Neural progenitor cell (in vitro differentiated cells): ENCODE data around the gene CXCR5. TPM values are rescaled to one million over a fixed set of nuclear protein-coding genes. Genes with fewer than 3 reads are reported as not detected.

Experiments used
- DNase-seq: peaks from one replicate; pipeline ENCODE4 v3.0.0-alpha.2; 2016; ENCODE audit warnings: low spot score
- H2AFZ ChIP-seq: fragments of 200-600 bp; sonication (generic); replicated peaks from 2 replicates; pipeline ENCODE4 v1.6.1; 2016; ENCODE audit warnings: antibody characterized with exemption
- H3F3A ChIP-seq: fragments of 200-600 bp; sonication (generic); 2 replicates; pipeline ENCODE4 v1.6.1; 2016; ENCODE audit warnings: antibody characterized with exemption, low read depth
- H3K27ac ChIP-seq: fragments of 200-600 bp; sonication (generic); 2 replicates; pipeline ENCODE4 v1.5.1; 2016; ENCODE audit warnings: mild to moderate bottlenecking
- H3K27me3 ChIP-seq: fragments of 200-600 bp; sonication (generic); 2 replicates; pipeline ENCODE4 v1.6.1; 2016; ENCODE audit warnings: mild to moderate bottlenecking, moderate library complexity
- H3K36me3 ChIP-seq: fragments of 200-600 bp; sonication (generic); 2 replicates; pipeline ENCODE4 v1.5.1; 2016
- H3K4me1 ChIP-seq: fragments of 200-600 bp; sonication (generic); 2 replicates; pipeline ENCODE4 v1.6.1; 2016; ENCODE audit warnings: mixed run types
- H3K4me2 ChIP-seq: fragments of 200-600 bp; sonication (generic); 2 replicates; pipeline ENCODE4 v1.6.1; 2016
- H3K4me3 ChIP-seq: fragments of 200-600 bp; sonication (generic); 2 replicates; pipeline ENCODE4 v1.5.1; 2016
- H3K79me2 ChIP-seq: fragments of 200-600 bp; sonication (generic); 2 replicates; pipeline ENCODE4 v1.6.1; 2016; ENCODE audit warnings: low read depth
- H3K9ac ChIP-seq: fragments of 200-600 bp; sonication (generic); 2 replicates; pipeline ENCODE4 v1.6.1; 2016
- H3K9me3 ChIP-seq: fragments of 200-600 bp; sonication (generic); 2 replicates; pipeline ENCODE4 v1.5.1; 2016; ENCODE audit warnings: low read depth
- H4K20me1 ChIP-seq: fragments of 200-600 bp; sonication (generic); 2 replicates; pipeline ENCODE4 v1.6.1; 2016; ENCODE audit warnings: low read depth
- H3K27ac Mint-ChIP-seq: 3 replicates; pipeline ENCODE4 v1.8.0; 2021; ENCODE audit warnings: mixed read lengths
- H3K27me3 Mint-ChIP-seq: 2 replicates; pipeline ENCODE4 v1.8.0; 2022; ENCODE audit warnings: low read depth, mild to moderate bottlenecking, inconsistent platforms, moderate library complexity, mixed read lengths; ENCODE audit not compliant: insufficient read depth
- H3K36me3 Mint-ChIP-seq: 3 replicates; pipeline ENCODE4 v1.8.0; 2021; ENCODE audit warnings: mixed read lengths
- H3K4me1 Mint-ChIP-seq: 3 replicates; pipeline ENCODE4 v1.8.0; 2021; ENCODE audit warnings: mixed read lengths
- H3K4me3 Mint-ChIP-seq: 3 replicates; pipeline ENCODE4 v1.8.0; 2021; ENCODE audit warnings: mild to moderate bottlenecking, moderate library complexity, mixed read lengths
- H3K9me3 Mint-ChIP-seq: 3 replicates; pipeline ENCODE4 v1.8.0; 2020; ENCODE audit warnings: mixed read lengths
- EZH2 ChIP-seq: fragments of 200-600 bp; sonication (generic); IDR thresholded peaks from 2 replicates; pipeline ENCODE4 v1.6.1; 2017; ENCODE audit warnings: antibody characterized with exemption, mild to moderate bottlenecking, moderate library complexity
- EZH2phosphoT487 ChIP-seq: fragments of 200-600 bp; sonication (generic); IDR thresholded peaks from 2 replicates; pipeline ENCODE4 v1.6.1; 2017; ENCODE audit warnings: antibody characterized with exemption
- total RNA-seq: library from RNA; depleted of rRNA; stranded (reverse); fragments of >200 nt; gene quantifications from 2 replicates; pipeline ENCODE4 v1.2.3, GENCODE V29; 2015; ENCODE audit warnings: low replicate concordance
- TF ChIP-seq, protein P1 (sequence below): fragments of 200-600 bp; sonication (generic); IDR thresholded peaks from 2 replicates; pipeline ENCODE4 v1.5.1; 2017; ENCODE audit warnings: antibody characterized with exemption, mild to moderate bottlenecking

The CXCR5 gene
- total RNA-seq, 1 donor from 2014 or later = not detected

DNA sequence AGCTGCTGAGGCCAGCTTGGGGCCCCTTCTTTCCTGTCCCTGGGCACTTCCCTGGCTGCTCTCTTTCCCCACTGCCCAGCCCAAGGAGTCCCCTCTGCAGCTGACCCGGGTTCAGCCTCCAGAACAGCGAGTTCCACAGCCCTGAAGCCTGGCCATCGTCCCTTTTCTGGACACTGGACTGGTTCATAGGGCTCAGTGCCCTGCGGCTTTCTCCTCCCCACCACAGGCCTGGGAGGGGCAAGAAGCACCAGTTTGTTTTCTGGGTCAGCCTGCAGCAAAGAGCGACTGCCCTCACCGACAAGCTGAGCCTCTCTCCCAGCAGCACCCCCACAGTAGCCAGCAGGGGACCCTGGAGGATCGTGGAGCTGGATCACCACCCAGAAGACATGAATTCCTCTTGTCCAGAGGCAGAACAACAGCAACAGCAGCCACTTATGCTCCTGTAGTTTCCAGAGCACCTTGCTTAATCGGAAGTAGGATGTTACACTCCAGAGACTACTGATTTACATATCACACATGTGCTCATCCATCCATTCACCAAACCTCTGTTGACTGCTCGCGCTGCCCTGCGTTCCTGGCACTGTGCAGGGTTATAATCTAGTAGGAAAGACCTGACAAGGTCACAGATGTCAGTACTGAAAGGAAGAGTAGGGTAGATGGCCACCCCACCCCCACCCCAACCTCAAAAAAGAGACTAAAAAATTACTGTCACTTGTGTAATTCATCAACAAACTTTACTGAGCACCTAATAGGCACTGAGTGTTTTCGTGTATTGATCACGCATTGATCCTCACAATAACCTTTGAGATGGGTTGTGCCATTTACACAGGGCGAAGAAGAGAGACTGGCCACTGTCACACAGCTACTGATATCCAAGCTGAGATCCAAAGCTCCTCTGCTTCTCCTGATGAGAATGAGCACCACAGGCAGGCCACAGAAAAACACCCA lies 13.0 kb upstream of the CXCR5 start:
- H3K36me3 ChIP-seq = no peaks in the 10 kb centered on the region
- H2AFZ ChIP-seq = peak overlapping the region; percentile 98
- Mint-ChIP-seq H3K27ac (peak overlapping the region; percentile 91), H3K9me3 (no peaks in the 10 kb centered on the region), H3K4me1 (peaks cover 21% of the 10 kb centered on the region), H3K36me3 (no peaks in the 10 kb centered on the region), H3K27me3 (no peaks in the 10 kb centered on the region), H3K4me3 (peak overlapping the region; percentile 58)
- TF ChIP-seq, protein P1, sequence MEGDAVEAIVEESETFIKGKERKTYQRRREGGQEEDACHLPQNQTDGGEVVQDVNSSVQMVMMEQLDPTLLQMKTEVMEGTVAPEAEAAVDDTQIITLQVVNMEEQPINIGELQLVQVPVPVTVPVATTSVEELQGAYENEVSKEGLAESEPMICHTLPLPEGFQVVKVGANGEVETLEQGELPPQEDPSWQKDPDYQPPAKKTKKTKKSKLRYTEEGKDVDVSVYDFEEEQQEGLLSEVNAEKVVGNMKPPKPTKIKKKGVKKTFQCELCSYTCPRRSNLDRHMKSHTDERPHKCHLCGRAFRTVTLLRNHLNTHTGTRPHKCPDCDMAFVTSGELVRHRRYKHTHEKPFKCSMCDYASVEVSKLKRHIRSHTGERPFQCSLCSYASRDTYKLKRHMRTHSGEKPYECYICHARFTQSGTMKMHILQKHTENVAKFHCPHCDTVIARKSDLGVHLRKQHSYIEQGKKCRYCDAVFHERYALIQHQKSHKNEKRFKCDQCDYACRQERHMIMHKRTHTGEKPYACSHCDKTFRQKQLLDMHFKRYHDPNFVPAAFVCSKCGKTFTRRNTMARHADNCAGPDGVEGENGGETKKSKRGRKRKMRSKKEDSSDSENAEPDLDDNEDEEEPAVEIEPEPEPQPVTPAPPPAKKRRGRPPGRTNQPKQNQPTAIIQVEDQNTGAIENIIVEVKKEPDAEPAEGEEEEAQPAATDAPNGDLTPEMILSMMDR = no peak
- TF ChIP-seq EZH2 (no peak), EZH2phosphoT487 (no peak)
- H3K79me2 ChIP-seq = no peaks in the 10 kb centered on the region
- DNase-seq = peak; percentile 25
- H3K27me3 ChIP-seq = no peaks in the 10 kb centered on the region
- peaks cover 14% of the 10 kb centered on the region for H3F3A ChIP-seq
- peaks cover 15% of the 10 kb centered on the region for H3K4me1 ChIP-seq
- peak overlapping the region; percentile 22 for H3K9ac ChIP-seq
- no peaks in the 10 kb centered on the region for H4K20me1 ChIP-seq
- H3K4me3 ChIP-seq = no peak overlapping the region
- H3K27ac ChIP-seq = no peak overlapping the region
- no peaks in the 10 kb centered on the region for H3K9me3 ChIP-seq
- H3K4me2 ChIP-seq = peak overlapping the region; percentile 51

DNA sequence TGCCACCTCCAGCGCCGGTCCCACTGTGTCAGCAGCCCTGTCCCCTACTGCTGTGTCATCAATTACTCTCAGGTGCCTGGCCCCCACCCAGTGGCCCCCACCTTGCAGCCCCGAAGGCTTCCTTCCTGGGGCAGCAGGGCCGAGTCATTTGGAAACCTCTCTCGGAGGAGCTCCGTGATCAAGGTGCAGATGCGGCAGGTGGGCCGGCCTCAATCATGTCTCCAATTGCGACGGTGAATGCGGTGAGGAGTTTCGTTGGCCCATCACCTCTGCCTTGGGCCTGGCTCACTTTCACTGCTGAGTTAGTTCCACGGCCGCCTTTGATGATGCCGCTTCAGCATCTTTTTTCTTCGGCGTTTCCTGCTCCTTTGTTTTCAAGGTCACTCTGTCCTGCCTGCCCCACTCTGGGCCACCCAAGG lies 11.3 kb upstream of the CXCR5 start:
- no peak overlapping the region for H3K9ac ChIP-seq
- Mint-ChIP-seq H3K36me3 (no peaks in the 10 kb centered on the region), H3K27me3 (no peaks in the 10 kb centered on the region), H3K4me1 (peaks cover 21% of the 10 kb centered on the region), H3K4me3 (peak overlapping the region; percentile 8), H3K9me3 (no peaks in the 10 kb centered on the region), H3K27ac (peak overlapping the region; percentile 22)
- H4K20me1 ChIP-seq = no peaks in the 10 kb centered on the region
- no peaks in the 10 kb centered on the region for H3K36me3 ChIP-seq
- H3K79me2 ChIP-seq = no peaks in the 10 kb centered on the region
- H3K4me3 ChIP-seq = no peak overlapping the region
- DNase-seq = no peak
- no peak overlapping the region for H3K27ac ChIP-seq
- H2AFZ ChIP-seq = no peak overlapping the region
- no peak overlapping the region for H3K4me2 ChIP-seq
- TF ChIP-seq, protein P1 = no peak
- TF ChIP-seq EZH2 (no peak), EZH2phosphoT487 (no peak)
- H3F3A ChIP-seq = peaks cover 14% of the 10 kb centered on the region
- H3K4me1 ChIP-seq = peaks cover 15% of the 10 kb centered on the region
- H3K27me3 ChIP-seq = no peaks in the 10 kb centered on the region
- no peaks in the 10 kb centered on the region for H3K9me3 ChIP-seq

DNA sequence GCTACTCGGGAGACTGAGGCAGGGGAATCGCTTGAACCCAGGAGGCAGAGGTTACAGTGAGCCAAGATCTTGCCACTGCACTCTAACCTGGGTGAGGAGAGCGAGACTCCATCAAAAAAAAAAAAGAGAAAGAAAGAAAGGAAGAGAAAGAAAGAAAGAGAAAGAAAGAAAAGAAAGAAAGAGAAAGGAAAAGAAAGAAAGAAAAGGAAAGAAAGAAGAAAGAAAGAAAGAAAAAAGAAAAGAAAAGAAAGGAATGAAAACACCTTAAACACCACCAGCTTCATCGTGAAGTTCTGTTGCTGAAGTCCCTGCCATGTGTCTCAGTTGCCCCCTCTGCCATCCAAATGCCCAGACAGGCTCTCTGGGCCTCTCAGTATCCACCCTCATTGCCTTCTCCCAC lies 9.9 kb upstream of the CXCR5 start:
- no peak overlapping the region for H3K4me2 ChIP-seq
- Mint-ChIP-seq H3K27ac (no peak overlapping the region), H3K27me3 (no peaks in the 10 kb centered on the region), H3K9me3 (no peaks in the 10 kb centered on the region), H3K36me3 (no peaks in the 10 kb centered on the region), H3K4me3 (no peak overlapping the region), H3K4me1 (peaks cover 21% of the 10 kb centered on the region)
- H3K27me3 ChIP-seq = no peaks in the 10 kb centered on the region
- no peaks in the 10 kb centered on the region for H4K20me1 ChIP-seq
- TF ChIP-seq EZH2phosphoT487 = no peak
- TF ChIP-seq EZH2 = no peak
- TF ChIP-seq, protein P1 = no peak
- peaks cover 15% of the 10 kb centered on the region for H3K4me1 ChIP-seq
- no peaks in the 10 kb centered on the region for H3K9me3 ChIP-seq
- H3K36me3 ChIP-seq = no peaks in the 10 kb centered on the region
- no peak overlapping the region for H3K27ac ChIP-seq
- no peaks in the 10 kb centered on the region for H3K79me2 ChIP-seq
- peaks cover 14% of the 10 kb centered on the region for H3F3A ChIP-seq
- no peak for DNase-seq
- H3K9ac ChIP-seq = no peak overlapping the region
- no peak overlapping the region for H2AFZ ChIP-seq
- no peak overlapping the region for H3K4me3 ChIP-seq
